ENCODE measurements around the gene ALOX12.

The ALOX12 gene

DNA sequence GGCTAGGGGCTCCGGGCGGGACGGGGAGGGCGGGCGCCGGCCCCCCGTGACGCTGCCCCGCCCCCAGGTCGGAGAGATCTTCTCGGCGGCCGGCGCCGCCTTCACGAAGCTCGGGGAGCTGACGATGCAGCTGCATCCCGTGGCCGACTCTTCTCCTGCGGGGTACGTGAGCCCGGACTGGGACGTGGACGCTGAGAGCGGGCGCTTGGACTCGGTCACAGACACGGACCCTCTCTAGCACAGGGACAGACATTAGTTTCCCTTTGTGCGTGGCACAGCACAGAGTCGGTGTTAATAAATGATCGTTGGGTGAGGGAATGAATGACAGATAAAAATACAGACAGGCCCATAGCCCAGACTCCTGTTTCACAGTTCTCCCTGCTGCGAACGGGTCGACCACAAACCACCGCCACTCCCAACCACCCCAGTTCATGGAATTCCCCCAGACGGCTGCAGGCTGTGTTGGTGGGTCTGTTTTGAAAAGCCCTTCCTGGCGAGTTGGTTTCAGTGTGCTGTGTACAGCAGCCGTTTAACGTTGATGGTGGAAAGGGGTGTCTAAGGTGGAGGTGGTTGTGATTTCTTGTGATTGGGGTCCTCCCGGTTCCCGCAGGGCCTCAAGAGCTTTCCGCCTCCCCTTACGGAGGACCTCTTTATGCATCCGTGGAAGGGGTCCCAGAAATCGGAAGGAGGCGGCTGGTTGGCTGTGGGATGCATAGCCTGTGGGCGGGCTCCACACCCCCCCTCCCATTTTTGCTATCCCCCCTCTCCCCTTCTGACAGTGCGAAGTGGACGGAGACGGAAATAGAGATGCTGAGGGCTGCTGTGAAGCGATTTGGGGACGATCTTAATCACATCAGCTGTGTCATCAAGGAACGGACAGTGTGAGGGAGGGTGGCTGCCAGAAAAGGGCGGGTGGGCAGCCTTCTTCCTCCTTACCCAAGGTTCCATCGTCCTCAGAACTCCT, 19.4 kb downstream of the ALOX12 start:
- Histone ChIP-seq H3K36me3 (ENCODE audit: control insufficient read depth in 2 of 2, insufficient read depth in 2 of 2, low read length in 2 of 2) (peaks cover 2 to 9% of the 10 kb centered on the region in 2 donors), H3K4me1 (ENCODE audit: control insufficient read depth, insufficient read depth, low read length) (peaks cover 69% of the 10 kb centered on the region), H3K9me3 (ENCODE audit: control insufficient read depth in 2 of 2, low read length in 2 of 2) (no peaks in the 10 kb centered on the region), H3K27ac (ENCODE audit: low read length) (peak overlapping the region; percentile 94), H3K9ac (ENCODE audit: low read length in 2 of 2) (peak overlapping the region; percentile 87 to 88), H3K27me3 (ENCODE audit: control insufficient read depth in 1 of 2, insufficient read depth in 2 of 2, low read length in 2 of 2) (no peaks in the 10 kb centered on the region), H3K4me3 (ENCODE audit: low read length in 2 of 2) (peak overlapping the region; percentile 82 to 96)

DNA sequence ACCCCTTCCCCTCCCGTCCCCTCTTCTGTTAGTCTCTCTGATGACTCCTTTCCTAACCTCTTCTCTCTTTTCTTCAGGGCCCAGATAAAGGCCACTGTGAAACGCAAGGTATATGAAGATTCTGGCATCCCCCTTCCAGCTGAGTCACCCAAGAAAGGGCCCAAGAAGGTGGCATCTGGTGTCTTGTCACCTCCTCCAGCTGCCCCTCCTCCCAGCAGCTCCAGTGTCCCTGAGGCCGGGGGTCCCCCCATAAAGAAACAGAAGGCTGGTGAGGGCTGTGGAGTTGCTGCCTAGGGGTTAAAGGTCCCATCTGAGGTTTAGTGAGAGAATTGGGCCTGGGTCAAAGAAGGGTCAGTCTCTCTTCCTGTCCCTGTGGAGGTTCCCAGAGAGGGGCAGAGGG, 20.6 kb downstream of the ALOX12 start:
- peak overlapping the region; percentile 94 for H3K27ac ChIP-seq (ENCODE audit: low read length)

GRCh38 chr17:7016886-7017826, 21.3 kb downstream of the ALOX12 start:
- Histone ChIP-seq H3K9me3 (ENCODE audit: control insufficient read depth in 2 of 2, low read length in 2 of 2) (no peaks in the 10 kb centered on the region), H3K27me3 (ENCODE audit: control insufficient read depth in 1 of 2, insufficient read depth in 2 of 2, low read length in 2 of 2) (peaks cover 4 to 6% of the 10 kb centered on the region in 2 donors), H3K36me3 (ENCODE audit: control insufficient read depth in 2 of 2, insufficient read depth in 2 of 2, low read length in 2 of 2) (peaks cover 2 to 9% of the 10 kb centered on the region in 2 donors), H3K27ac (ENCODE audit: low read length) (peak overlapping the region; percentile 94), H3K4me3 (ENCODE audit: low read length in 2 of 2) (peak overlapping the region in 1 of 2 donors; percentile 93), H3K9ac (ENCODE audit: low read length in 2 of 2) (peak overlapping the region; percentile 94 to 97), H3K4me1 (ENCODE audit: control insufficient read depth, insufficient read depth, low read length) (peaks cover 65% of the 10 kb centered on the region)

More for the DNA sequence above, 20.6 kb downstream of the ALOX12 start:
- Histone ChIP-seq H3K27me3 (ENCODE audit: control insufficient read depth in 1 of 2, insufficient read depth in 2 of 2, low read length in 2 of 2) (peaks cover 0 to 4% of the 10 kb centered on the region in 2 donors), H3K4me1 (ENCODE audit: control insufficient read depth, insufficient read depth, low read length) (peaks cover 61% of the 10 kb centered on the region), H3K9me3 (ENCODE audit: control insufficient read depth in 2 of 2, low read length in 2 of 2) (no peaks in the 10 kb centered on the region), H3K36me3 (ENCODE audit: control insufficient read depth in 2 of 2, insufficient read depth in 2 of 2, low read length in 2 of 2) (peaks cover 2 to 9% of the 10 kb centered on the region in 2 donors), H3K4me3 (ENCODE audit: low read length in 2 of 2) (no peak overlapping the region), H3K9ac (ENCODE audit: low read length in 2 of 2) (peak overlapping the region in 1 of 2 donors; percentile 30)

DNA sequence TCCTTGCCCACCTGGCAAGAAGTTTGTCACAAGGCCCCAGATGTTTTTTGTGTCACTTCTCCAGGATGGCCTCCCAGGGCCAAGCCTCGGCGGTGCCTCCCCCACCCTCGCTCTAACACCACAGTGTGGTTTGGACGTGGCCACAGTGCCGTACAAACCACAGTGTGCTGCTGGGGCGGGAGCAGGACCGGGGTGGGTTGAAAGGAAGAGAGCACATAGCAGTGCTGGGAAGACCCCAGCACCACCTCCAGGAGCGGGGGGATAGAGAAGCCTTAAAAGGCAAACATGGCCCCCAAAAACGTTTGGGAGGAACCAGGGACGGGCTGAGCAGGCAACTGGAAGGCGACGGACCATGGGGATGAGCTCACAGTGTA, 22.0 kb downstream of the ALOX12 start:
- Histone ChIP-seq H3K9ac (ENCODE audit: low read length in 2 of 2) (peak overlapping the region; percentile 94 to 97), H3K27ac (ENCODE audit: low read length) (peak overlapping the region; percentile 94), H3K4me1 (ENCODE audit: control insufficient read depth, insufficient read depth, low read length) (peaks cover 71% of the 10 kb centered on the region), H3K27me3 (ENCODE audit: control insufficient read depth in 1 of 2, insufficient read depth in 2 of 2, low read length in 2 of 2) (peaks cover 11 to 12% of the 10 kb centered on the region in 2 donors), H3K4me3 (ENCODE audit: low read length in 2 of 2) (peak overlapping the region; percentile 93 to 99), H3K36me3 (ENCODE audit: control insufficient read depth in 2 of 2, insufficient read depth in 2 of 2, low read length in 2 of 2) (peaks cover 2 to 9% of the 10 kb centered on the region in 2 donors), H3K9me3 (ENCODE audit: control insufficient read depth in 2 of 2, low read length in 2 of 2) (no peaks in the 10 kb centered on the region)

- H3K27ac ChIP-seq (ENCODE audit: low read length): peak overlapping the region; percentile 94
- peak overlapping the region; percentile 94 to 97 for H3K9ac ChIP-seq (ENCODE audit: low read length in 2 of 2)
- peak overlapping the region; percentile 93 to 99 for H3K4me3 ChIP-seq (ENCODE audit: low read length in 2 of 2)
- peaks cover 2 to 9% of the 10 kb centered on the region in 2 donors for H3K36me3 ChIP-seq (ENCODE audit: control insufficient read depth in 2 of 2, insufficient read depth in 2 of 2, low read length in 2 of 2)
- H3K4me1 ChIP-seq (ENCODE audit: control insufficient read depth, insufficient read depth, low read length): peaks cover 69% of the 10 kb centered on the region
- no peaks in the 10 kb centered on the region for H3K9me3 ChIP-seq (ENCODE audit: control insufficient read depth in 2 of 2, low read length in 2 of 2)
- peaks cover 15 to 17% of the 10 kb centered on the region in 2 donors for H3K27me3 ChIP-seq (ENCODE audit: control insufficient read depth in 1 of 2, insufficient read depth in 2 of 2, low read length in 2 of 2)
Measured at GRCh38 chr17:7018331-7018964, 22.6 kb downstream of the ALOX12 start.

- Histone ChIP-seq H3K4me3 (ENCODE audit: low read length in 2 of 2) (peak overlapping the region; percentile 93 to 99), H3K4me1 (ENCODE audit: control insufficient read depth, insufficient read depth, low read length) (peaks cover 63% of the 10 kb centered on the region), H3K9ac (ENCODE audit: low read length in 2 of 2) (peak overlapping the region; percentile 94 to 97), H3K27me3 (ENCODE audit: control insufficient read depth in 1 of 2, insufficient read depth in 2 of 2, low read length in 2 of 2) (peaks cover 16 to 24% of the 10 kb centered on the region in 2 donors), H3K36me3 (ENCODE audit: control insufficient read depth in 2 of 2, insufficient read depth in 2 of 2, low read length in 2 of 2) (peaks cover 2 to 9% of the 10 kb centered on the region in 2 donors), H3K9me3 (ENCODE audit: control insufficient read depth in 2 of 2, low read length in 2 of 2) (no peaks in the 10 kb centered on the region), H3K27ac (ENCODE audit: low read length) (peak overlapping the region; percentile 94)
Measured at GRCh38 chr17:7019367-7019766, 23.5 kb downstream of the ALOX12 start.

GRCh38 chr17:7019839-7020519, 24.1 kb downstream of the ALOX12 start:
- Histone ChIP-seq H3K9ac (ENCODE audit: low read length in 2 of 2) (peak overlapping the region; percentile 94 to 97), H3K4me1 (ENCODE audit: control insufficient read depth, insufficient read depth, low read length) (peaks cover 62% of the 10 kb centered on the region), H3K9me3 (ENCODE audit: control insufficient read depth in 2 of 2, low read length in 2 of 2) (no peaks in the 10 kb centered on the region), H3K27ac (ENCODE audit: low read length) (peak overlapping the region; percentile 94), H3K4me3 (ENCODE audit: low read length in 2 of 2) (peak overlapping the region; percentile 93 to 99), H3K36me3 (ENCODE audit: control insufficient read depth in 2 of 2, insufficient read depth in 2 of 2, low read length in 2 of 2) (peaks cover 2 to 9% of the 10 kb centered on the region in 2 donors), H3K27me3 (ENCODE audit: control insufficient read depth in 1 of 2, insufficient read depth in 2 of 2, low read length in 2 of 2) (peaks cover 16 to 24% of the 10 kb centered on the region in 2 donors)

GRCh38 chr17:7020894-7021664, 25.2 kb downstream of the ALOX12 start:
- H3K36me3 ChIP-seq (ENCODE audit: control insufficient read depth in 2 of 2, insufficient read depth in 2 of 2, low read length in 2 of 2): peaks cover 2 to 9% of the 10 kb centered on the region in 2 donors
- H3K4me1 ChIP-seq (ENCODE audit: control insufficient read depth, insufficient read depth, low read length): peaks cover 53% of the 10 kb centered on the region
- peak overlapping the region in 1 of 2 donors; percentile 59 for H3K4me3 ChIP-seq (ENCODE audit: low read length in 2 of 2)
- H3K27me3 ChIP-seq (ENCODE audit: control insufficient read depth in 1 of 2, insufficient read depth in 2 of 2, low read length in 2 of 2): peaks cover 16 to 24% of the 10 kb centered on the region in 2 donors
- no peak overlapping the region for H3K27ac ChIP-seq (ENCODE audit: low read length)
- no peaks in the 10 kb centered on the region for H3K9me3 ChIP-seq (ENCODE audit: control insufficient read depth in 2 of 2, low read length in 2 of 2)
- peak overlapping the region; percentile 45 to 58 for H3K9ac ChIP-seq (ENCODE audit: low read length in 2 of 2)

Measured in stomach smooth muscle (tissue), 2 donors.